ENCODE measurements around the gene SLC38A9. TPM values are rescaled to one million over a fixed set of nuclear protein-coding genes. Genes with fewer than 3 reads are reported as not detected.
"Not testable (repeated sequence)": the region's sequence is repeated elsewhere in the genome, so short reads cannot be mapped to it uniquely, and the experiment has no call there.

The SLC38A9 gene
- total RNA-seq: 7.0 TPM
- long read RNA-seq, partial matches to known transcripts: 0 of 4 reads
- long read RNA-seq, other reads (novel, unspliced or antisense): 3 of 4 reads

GRCh38 chr5:55712023-55712859, at the start of gene SLC38A9:
SLC38A9 (minus strand) TSS chr5:55712324; CDS start chr5:55697958, 14,366 bp downstream.
- DNase-seq: peak; percentile 96
- Histone ChIP-seq H3K27ac (replicated peaks) (peak within 1 kb of the TSS; percentile 73), H3K4me3 (peak within 1 kb of the TSS; percentile 92), H3K27me3 (ENCODE audit: low read depth) (no peaks in the 10 kb centered on the region), H3K36me3 (peaks cover 15% of the 10 kb centered on the region), H3K4me1 (peaks cover 20% of the 10 kb centered on the region), H3K9me3 (replicated peaks) (no peaks in the 10 kb centered on the region)
- intact Hi-C loops (cut with micrococcal nuclease): no loop called here
- TF ChIP-seq CTCF (IDR thresholded peaks at IDR 0.05; ENCODE audit: borderline replicate concordance): no peak

- DNase-seq; H3K4me3 ChIP-seq; H3K27ac ChIP-seq (replicated peaks); H3K36me3 ChIP-seq; H3K4me1 ChIP-seq; H3K27me3 ChIP-seq (ENCODE audit: low read depth); H3K9me3 ChIP-seq (replicated peaks); intact Hi-C loops (cut with micrococcal nuclease): not testable (repeated sequence)
These were observed 49.6 kb upstream of the SLC38A9 start for GRCh38 chr5:55761721-55762120.

GRCh38 chr5:55758714-55759113, 46.6 kb upstream of the SLC38A9 start:
- Histone ChIP-seq H3K9me3 (replicated peaks) (no peaks in the 10 kb centered on the region), H3K27me3 (ENCODE audit: low read depth) (no peaks in the 10 kb centered on the region), H3K36me3 (no peaks in the 10 kb centered on the region), H3K4me3 (no peak overlapping the region), H3K27ac (replicated peaks) (no peak overlapping the region), H3K4me1 (no peaks in the 10 kb centered on the region)
- intact Hi-C loops (cut with micrococcal nuclease): no loop called here
- DNase-seq: no peak
- no peak for TF ChIP-seq CTCF (IDR thresholded peaks at IDR 0.05; ENCODE audit: borderline replicate concordance)

- TF ChIP-seq CTCF (IDR thresholded peaks at IDR 0.05; ENCODE audit: borderline replicate concordance): no peak
These were observed 46.1 kb upstream of the SLC38A9 start for GRCh38 chr5:55758231-55758630.

GRCh38 chr5:55750499-55750898, 38.4 kb upstream of the SLC38A9 start:
- H3K27ac ChIP-seq (replicated peaks): no peak overlapping the region
- intact Hi-C loops (cut with micrococcal nuclease): no loop called here
- no peak for TF ChIP-seq CTCF (IDR thresholded peaks at IDR 0.05; ENCODE audit: borderline replicate concordance)

More at GRCh38 chr5:55758231-55758630, 46.1 kb upstream of the SLC38A9 start:
- Histone ChIP-seq H3K9me3 (replicated peaks) (no peaks in the 10 kb centered on the region), H3K27me3 (ENCODE audit: low read depth) (no peaks in the 10 kb centered on the region), H3K4me1 (no peaks in the 10 kb centered on the region), H3K4me3 (no peak overlapping the region), H3K36me3 (no peaks in the 10 kb centered on the region), H3K27ac (replicated peaks) (no peak overlapping the region)
- intact Hi-C loops (cut with micrococcal nuclease): no loop called here
- DNase-seq: no peak

GRCh38 chr5:55750063-55750462, 37.9 kb upstream of the SLC38A9 start:
- DNase-seq: no peak
- intact Hi-C loops (cut with micrococcal nuclease): no loop called here
- no peaks in the 10 kb centered on the region for H3K9me3 ChIP-seq (replicated peaks)
- H3K4me1 ChIP-seq: no peaks in the 10 kb centered on the region
- TF ChIP-seq CTCF (IDR thresholded peaks at IDR 0.05; ENCODE audit: borderline replicate concordance): no peak
- no peaks in the 10 kb centered on the region for H3K36me3 ChIP-seq
- H3K27ac ChIP-seq (replicated peaks): no peak overlapping the region
- no peak overlapping the region for H3K4me3 ChIP-seq
- H3K27me3 ChIP-seq (ENCODE audit: low read depth): no peaks in the 10 kb centered on the region

More at GRCh38 chr5:55750499-55750898, 38.4 kb upstream of the SLC38A9 start:
- Histone ChIP-seq H3K4me1 (no peaks in the 10 kb centered on the region), H3K9me3 (replicated peaks) (no peaks in the 10 kb centered on the region), H3K4me3 (no peak overlapping the region), H3K36me3 (no peaks in the 10 kb centered on the region), H3K27me3 (ENCODE audit: low read depth) (no peaks in the 10 kb centered on the region)
- DNase-seq: no peak
